HepG2 (cell line): ENCODE data around the gene DNAAF1. TPM values are rescaled to one million over a fixed set of nuclear protein-coding genes. Genes with fewer than 3 reads are reported as not detected.
A peak's percentile ranks its signal among the peaks of the same experiment; 100 is the strongest.

Experiments
- HOXA3 ChIP-seq: sonication (generic); formaldehyde crosslinking; IDR thresholded peaks from 2 replicates; pipeline ENCODE4 v1.5.0; 2020; ENCODE audit warnings: missing genetic modification reagents
- KAT7 ChIP-seq: IDR thresholded peaks from 2 replicates; pipeline ENCODE4 v1.6.1; 2018; ENCODE audit warnings: borderline replicate concordance, missing compliant biosample characterization
- KDM1A ChIP-seq: IDR thresholded peaks from 2 replicates; pipeline ENCODE4 v1.6.1; 2016; ENCODE audit warnings: missing compliant biosample characterization
- KDM4B ChIP-seq: sonication (generic); formaldehyde crosslinking; IDR thresholded peaks from 2 replicates; pipeline ENCODE4 v1.4.0; 2020; ENCODE audit warnings: missing genetic modification reagents
- PHB2 ChIP-seq: fragments of 450-650 bp; IDR thresholded peaks from 2 replicates; pipeline ENCODE4 v1.6.1; 2018; ENCODE audit not compliant: partially characterized antibody
- RFX1 ChIP-seq: fragments of 450-650 bp; IDR thresholded peaks from 2 replicates; pipeline ENCODE4 v1.6.1; 2017
- SRSF1 ChIP-seq: fragments of 200-400 bp; formaldehyde crosslinking; optimal IDR thresholded peaks from 2 replicates; pipeline ENCODE3; 2017; ENCODE audit warnings: mild to moderate bottlenecking, low read depth, low read length, moderate library complexity
- ZNF230 ChIP-seq: sonication (generic); formaldehyde crosslinking; IDR thresholded peaks from 2 replicates; pipeline ENCODE4 v1.4.0; 2020; ENCODE audit warnings: mild to moderate bottlenecking, missing genetic modification reagents
- ZNF253 ChIP-seq: sonication (generic); formaldehyde crosslinking; IDR thresholded peaks from 2 replicates; pipeline ENCODE4 v1.8.0; 2022; ENCODE audit warnings: mild to moderate bottlenecking, missing genetic modification reagents, borderline replicate concordance
- ZNF335 ChIP-seq: sonication (generic); formaldehyde crosslinking; IDR thresholded peaks from 2 replicates; pipeline ENCODE4 v1.4.0; 2020; ENCODE audit warnings: missing genetic modification reagents
- ZNF33B ChIP-seq: sonication (generic); formaldehyde crosslinking; IDR thresholded peaks from 2 replicates; pipeline ENCODE4 v1.5.1; 2020; ENCODE audit warnings: mild to moderate bottlenecking, missing genetic modification reagents
- ZNF720 ChIP-seq: sonication (generic); formaldehyde crosslinking; IDR thresholded peaks from 2 replicates; pipeline ENCODE4 v1.4.0; 2020; ENCODE audit warnings: missing genetic modification reagents
- ZNF841 ChIP-seq: sonication (generic); formaldehyde crosslinking; IDR thresholded peaks from 2 replicates; pipeline ENCODE4 v1.8.1; 2023; ENCODE audit warnings: missing genetic modification reagents, borderline replicate concordance
- ZSCAN21 ChIP-seq: sonication (generic); formaldehyde crosslinking; IDR thresholded peaks from 2 replicates; pipeline ENCODE4 v1.8.0; 2022; ENCODE audit warnings: mild to moderate bottlenecking, missing genetic modification reagents, moderate library complexity, borderline replicate concordance
- polyA plus RNA-seq, 8 experiments: library from polyadenylated mRNA; depleted of rRNA in 3 of 8; stranded (reverse) in 7 of 8; unstranded in 1 of 8; fragments of >200 nt; fragmentation: Illumina TruSeq in 4 of 8; extraction: Trizol in 4 of 8; gene quantifications; 2 replicates each; pipeline versions ENCODE4 v1.2.1 to v1.2.3, GENCODE V29; 2011 to 2016; ENCODE audit warnings: low read depth in 4 of 8, missing spikeins in 1 of 8, mixed read lengths in 1 of 8; ENCODE audit not compliant: insufficient read depth in 1 of 8
- total RNA-seq, 5 experiments: library from RNA; depleted of rRNA; stranded (reverse); fragments of >200 nt; fragmentation: Illumina TruSeq; extraction: Trizol; gene quantifications; 2 replicates each; pipeline ENCODE4 v1.2.3, GENCODE V29; 2016; ENCODE audit warnings: low read depth in 1 of 5
- TF ChIP-seq, protein P1 (sequence below): sonication (generic); formaldehyde crosslinking; IDR thresholded peaks from 2 replicates; pipeline ENCODE4 v1.4.0; 2020; ENCODE audit warnings: missing genetic modification reagents
- TF ChIP-seq, protein P2 (sequence below): sonication (generic); formaldehyde crosslinking; IDR thresholded peaks from 2 replicates; pipeline ENCODE4 v1.4.0; 2020; ENCODE audit warnings: missing genetic modification reagents
- TF ChIP-seq, protein P3 (sequence below): sonication (generic); formaldehyde crosslinking; IDR thresholded peaks from 2 replicates; pipeline ENCODE4 v1.4.0; 2020; ENCODE audit warnings: mild to moderate bottlenecking, missing genetic modification reagents

The DNAAF1 gene
- total and polyA plus RNA-seq, 2 of the 13 experiments (the other 11 are each of a cell fraction or from before 2014, with no cell fraction given) = 0.04 TPM; not detected in 1

DNA sequence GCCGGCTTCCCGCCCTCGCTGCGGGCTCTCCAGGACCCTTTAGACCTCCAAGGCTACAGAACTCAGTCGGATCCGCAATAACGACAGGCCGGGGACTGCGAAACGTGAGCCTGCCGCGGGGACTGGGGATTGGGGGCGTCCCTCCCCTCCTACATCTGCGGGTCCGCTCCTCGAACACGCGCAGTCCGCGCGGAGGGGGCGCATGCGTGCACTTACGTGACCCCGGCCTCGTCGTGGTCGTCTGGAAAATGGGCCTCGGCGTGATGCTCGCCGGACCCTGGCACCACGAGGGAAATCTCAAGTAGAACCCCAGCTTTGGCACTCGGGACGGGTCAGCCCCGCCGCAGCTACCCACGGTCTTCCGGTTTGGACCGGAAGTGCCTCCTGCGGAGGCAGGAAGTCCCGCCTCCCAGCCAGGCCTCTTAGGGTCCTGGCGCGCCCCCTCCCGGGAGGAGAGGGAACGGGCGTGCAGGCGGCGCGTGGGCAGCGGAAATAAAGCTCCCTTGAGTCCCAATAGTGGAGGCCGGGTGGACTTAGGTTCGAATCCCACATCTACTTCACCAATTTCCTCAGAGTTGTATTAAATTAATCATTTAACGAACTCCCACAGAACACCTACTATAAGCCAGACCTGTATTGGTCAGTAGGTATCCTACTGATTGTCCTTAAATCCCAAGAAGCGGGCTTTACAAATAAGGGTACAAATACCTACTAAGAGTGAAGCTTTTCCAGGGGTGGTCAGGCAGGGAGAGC, 41.8 kb downstream of the DNAAF1 start, which contains the start of gene TAF1C (continued):
- TF ChIP-seq KAT7 (CRISPR knock-in tag) (peak; percentile 96), ZNF335 (CRISPR knock-in tag) (peak; percentile 62), PHB2 (no peak), KDM1A (CRISPR knock-in tag) (peak; percentile 69; the same call in 1 of the 2 replicates), KDM4B (CRISPR knock-in tag) (no peak), HOXA3 (CRISPR knock-in tag) (peak; percentile 90), ZSCAN21 (no peak), ZNF230 (CRISPR knock-in tag) (no peak), ZNF33B (CRISPR knock-in tag) (no peak; the same call in 1 of the 2 replicates), ZNF720 (CRISPR knock-in tag) (0 out of 2 replicates have a peak, but pooled peaks have one; percentile 45), ZNF253 (no peak), RFX1 (no peak), ZNF841 (CRISPR knock-in tag) (no peak), SRSF1 (peak; percentile 93)
- TF ChIP-seq, protein P1, sequence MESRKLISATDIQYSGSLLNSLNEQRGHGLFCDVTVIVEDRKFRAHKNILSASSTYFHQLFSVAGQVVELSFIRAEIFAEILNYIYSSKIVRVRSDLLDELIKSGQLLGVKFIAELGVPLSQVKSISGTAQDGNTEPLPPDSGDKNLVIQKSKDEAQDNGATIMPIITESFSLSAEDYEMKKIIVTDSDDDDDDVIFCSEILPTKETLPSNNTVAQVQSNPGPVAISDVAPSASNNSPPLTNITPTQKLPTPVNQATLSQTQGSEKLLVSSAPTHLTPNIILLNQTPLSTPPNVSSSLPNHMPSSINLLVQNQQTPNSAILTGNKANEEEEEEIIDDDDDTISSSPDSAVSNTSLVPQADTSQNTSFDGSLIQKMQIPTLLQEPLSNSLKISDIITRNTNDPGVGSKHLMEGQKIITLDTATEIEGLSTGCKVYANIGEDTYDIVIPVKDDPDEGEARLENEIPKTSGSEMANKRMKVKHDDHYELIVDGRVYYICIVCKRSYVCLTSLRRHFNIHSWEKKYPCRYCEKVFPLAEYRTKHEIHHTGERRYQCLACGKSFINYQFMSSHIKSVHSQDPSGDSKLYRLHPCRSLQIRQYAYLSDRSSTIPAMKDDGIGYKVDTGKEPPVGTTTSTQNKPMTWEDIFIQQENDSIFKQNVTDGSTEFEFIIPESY (CRISPR knock-in tag) = peak; percentile 75
- TF ChIP-seq, protein P2, sequence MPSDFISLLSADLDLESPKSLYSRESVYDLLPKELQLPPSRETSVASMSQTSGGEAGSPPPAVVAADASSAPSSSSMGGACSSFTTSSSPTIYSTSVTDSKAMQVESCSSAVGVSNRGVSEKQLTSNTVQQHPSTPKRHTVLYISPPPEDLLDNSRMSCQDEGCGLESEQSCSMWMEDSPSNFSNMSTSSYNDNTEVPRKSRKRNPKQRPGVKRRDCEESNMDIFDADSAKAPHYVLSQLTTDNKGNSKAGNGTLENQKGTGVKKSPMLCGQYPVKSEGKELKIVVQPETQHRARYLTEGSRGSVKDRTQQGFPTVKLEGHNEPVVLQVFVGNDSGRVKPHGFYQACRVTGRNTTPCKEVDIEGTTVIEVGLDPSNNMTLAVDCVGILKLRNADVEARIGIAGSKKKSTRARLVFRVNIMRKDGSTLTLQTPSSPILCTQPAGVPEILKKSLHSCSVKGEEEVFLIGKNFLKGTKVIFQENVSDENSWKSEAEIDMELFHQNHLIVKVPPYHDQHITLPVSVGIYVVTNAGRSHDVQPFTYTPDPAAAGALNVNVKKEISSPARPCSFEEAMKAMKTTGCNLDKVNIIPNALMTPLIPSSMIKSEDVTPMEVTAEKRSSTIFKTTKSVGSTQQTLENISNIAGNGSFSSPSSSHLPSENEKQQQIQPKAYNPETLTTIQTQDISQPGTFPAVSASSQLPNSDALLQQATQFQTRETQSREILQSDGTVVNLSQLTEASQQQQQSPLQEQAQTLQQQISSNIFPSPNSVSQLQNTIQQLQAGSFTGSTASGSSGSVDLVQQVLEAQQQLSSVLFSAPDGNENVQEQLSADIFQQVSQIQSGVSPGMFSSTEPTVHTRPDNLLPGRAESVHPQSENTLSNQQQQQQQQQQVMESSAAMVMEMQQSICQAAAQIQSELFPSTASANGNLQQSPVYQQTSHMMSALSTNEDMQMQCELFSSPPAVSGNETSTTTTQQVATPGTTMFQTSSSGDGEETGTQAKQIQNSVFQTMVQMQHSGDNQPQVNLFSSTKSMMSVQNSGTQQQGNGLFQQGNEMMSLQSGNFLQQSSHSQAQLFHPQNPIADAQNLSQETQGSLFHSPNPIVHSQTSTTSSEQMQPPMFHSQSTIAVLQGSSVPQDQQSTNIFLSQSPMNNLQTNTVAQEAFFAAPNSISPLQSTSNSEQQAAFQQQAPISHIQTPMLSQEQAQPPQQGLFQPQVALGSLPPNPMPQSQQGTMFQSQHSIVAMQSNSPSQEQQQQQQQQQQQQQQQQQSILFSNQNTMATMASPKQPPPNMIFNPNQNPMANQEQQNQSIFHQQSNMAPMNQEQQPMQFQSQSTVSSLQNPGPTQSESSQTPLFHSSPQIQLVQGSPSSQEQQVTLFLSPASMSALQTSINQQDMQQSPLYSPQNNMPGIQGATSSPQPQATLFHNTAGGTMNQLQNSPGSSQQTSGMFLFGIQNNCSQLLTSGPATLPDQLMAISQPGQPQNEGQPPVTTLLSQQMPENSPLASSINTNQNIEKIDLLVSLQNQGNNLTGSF (CRISPR knock-in tag) = peak; percentile 75; the same call in 1 of the 2 replicates
- TF ChIP-seq, protein P3, sequence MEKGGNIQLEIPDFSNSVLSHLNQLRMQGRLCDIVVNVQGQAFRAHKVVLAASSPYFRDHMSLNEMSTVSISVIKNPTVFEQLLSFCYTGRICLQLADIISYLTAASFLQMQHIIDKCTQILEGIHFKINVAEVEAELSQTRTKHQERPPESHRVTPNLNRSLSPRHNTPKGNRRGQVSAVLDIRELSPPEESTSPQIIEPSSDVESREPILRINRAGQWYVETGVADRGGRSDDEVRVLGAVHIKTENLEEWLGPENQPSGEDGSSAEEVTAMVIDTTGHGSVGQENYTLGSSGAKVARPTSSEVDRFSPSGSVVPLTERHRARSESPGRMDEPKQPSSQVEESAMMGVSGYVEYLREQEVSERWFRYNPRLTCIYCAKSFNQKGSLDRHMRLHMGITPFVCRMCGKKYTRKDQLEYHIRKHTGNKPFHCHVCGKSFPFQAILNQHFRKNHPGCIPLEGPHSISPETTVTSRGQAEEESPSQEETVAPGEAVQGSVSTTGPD (CRISPR knock-in tag) = peak; percentile 79; the same call in 1 of the 2 replicates
